HTR-8/SVneo (cell line): ENCODE results near the gene ZFP1.
"Not testable (repeated sequence)": the region's sequence is repeated elsewhere in the genome, so short reads cannot be mapped to it uniquely, and the experiment has no call there.

Experiments
- DNase-seq: peaks from one replicate; pipeline ENCODE4 v3.0.0; 2011; ENCODE audit warnings: low spot score, mixed read lengths; ENCODE audit not compliant: insufficient read length
- FAIRE-seq: peaks from 2 replicates; lab custom pipeline; 2011; peaks lifted over from hg19 to GRCh38; lab: Jason Lieb, UNC

The ZFP1 gene

GRCh38 chr16:75112734-75113491 lies 35.4 kb upstream of the ZFP1 start:
- FAIRE-seq, result no peak
- no peak for DNase-seq

GRCh38 chr16:75113541-75114121 lies 34.7 kb upstream of the ZFP1 start:
- FAIRE-seq (no peak), DNase-seq (no peak)

GRCh38 chr16:75114179-75114945 lies 34.0 kb upstream of the ZFP1 start:
- DNase-seq, result no peak
- no peak for FAIRE-seq

GRCh38 chr16:75114946-75115825 lies 33.1 kb upstream of the ZFP1 start:
- FAIRE-seq, result no peak

GRCh38 chr16:75116081-75116910 lies 32.0 kb upstream of the ZFP1 start, which contains the start of gene LDHD:
LDHD (minus strand) TSS chr16:75116780; CDS start chr16:75116720, 60 bp downstream.
- peak; percentile 99 for FAIRE-seq
- peak; percentile 95 for DNase-seq

More at GRCh38 chr16:75114946-75115825, 33.1 kb upstream of the ZFP1 start:
- DNase-seq, result no peak

- DNase-seq, result no peak
These were observed 31.4 kb upstream of the ZFP1 start for GRCh38 chr16:75116911-75117245.

GRCh38 chr16:75118943-75119539 lies 29.3 kb upstream of the ZFP1 start:
- no peak for DNase-seq
- FAIRE-seq, result no peak

More at GRCh38 chr16:75116911-75117245, 31.4 kb upstream of the ZFP1 start:
- FAIRE-seq, result no peak

GRCh38 chr16:75120253-75120652 lies 28.1 kb upstream of the ZFP1 start:
- FAIRE-seq (no peak), DNase-seq (no peak)

- FAIRE-seq, result no peak
These were observed 26.3 kb upstream of the ZFP1 start for GRCh38 chr16:75121949-75122568.

GRCh38 chr16:75122609-75123008 lies 25.7 kb upstream of the ZFP1 start:
- FAIRE-seq, result no peak
- no peak for DNase-seq

More at GRCh38 chr16:75121949-75122568, 26.3 kb upstream of the ZFP1 start:
- DNase-seq, result no peak

GRCh38 chr16:75127713-75128415 lies 20.5 kb upstream of the ZFP1 start:
- FAIRE-seq, result no peak
- DNase-seq, result no peak

GRCh38 chr16:75129421-75130149 lies 18.7 kb upstream of the ZFP1 start:
- not testable (repeated sequence) for DNase-seq, FAIRE-seq

- DNase-seq (no peak), FAIRE-seq (no peak)
These were observed 18.1 kb upstream of the ZFP1 start for GRCh38 chr16:75130150-75130771.

GRCh38 chr16:75131081-75131480 lies 17.2 kb upstream of the ZFP1 start:
- FAIRE-seq (no peak), DNase-seq (no peak)

GRCh38 chr16:75138233-75138632 lies 10.1 kb upstream of the ZFP1 start:
- no peak for DNase-seq
- peak; percentile 62 for FAIRE-seq

GRCh38 chr16:75138636-75139035 lies 9.7 kb upstream of the ZFP1 start:
- FAIRE-seq (no peak), DNase-seq (no peak)

GRCh38 chr16:75139498-75139897 lies 8.8 kb upstream of the ZFP1 start:
- FAIRE-seq, result no peak

More at GRCh38 chr16:75139498-75139897, 8.8 kb upstream of the ZFP1 start:
- DNase-seq, result no peak
